NCI-H526 treated with DMSO at 0.1 percent for 48 hours (cell line): ENCODE results near the gene PAFAH2.

Experiments used
- DNase-seq: peaks from one replicate; lab custom pipeline; 2025; lab: John Stamatoyannopoulos, UW

Gene PAFAH2

DNA sequence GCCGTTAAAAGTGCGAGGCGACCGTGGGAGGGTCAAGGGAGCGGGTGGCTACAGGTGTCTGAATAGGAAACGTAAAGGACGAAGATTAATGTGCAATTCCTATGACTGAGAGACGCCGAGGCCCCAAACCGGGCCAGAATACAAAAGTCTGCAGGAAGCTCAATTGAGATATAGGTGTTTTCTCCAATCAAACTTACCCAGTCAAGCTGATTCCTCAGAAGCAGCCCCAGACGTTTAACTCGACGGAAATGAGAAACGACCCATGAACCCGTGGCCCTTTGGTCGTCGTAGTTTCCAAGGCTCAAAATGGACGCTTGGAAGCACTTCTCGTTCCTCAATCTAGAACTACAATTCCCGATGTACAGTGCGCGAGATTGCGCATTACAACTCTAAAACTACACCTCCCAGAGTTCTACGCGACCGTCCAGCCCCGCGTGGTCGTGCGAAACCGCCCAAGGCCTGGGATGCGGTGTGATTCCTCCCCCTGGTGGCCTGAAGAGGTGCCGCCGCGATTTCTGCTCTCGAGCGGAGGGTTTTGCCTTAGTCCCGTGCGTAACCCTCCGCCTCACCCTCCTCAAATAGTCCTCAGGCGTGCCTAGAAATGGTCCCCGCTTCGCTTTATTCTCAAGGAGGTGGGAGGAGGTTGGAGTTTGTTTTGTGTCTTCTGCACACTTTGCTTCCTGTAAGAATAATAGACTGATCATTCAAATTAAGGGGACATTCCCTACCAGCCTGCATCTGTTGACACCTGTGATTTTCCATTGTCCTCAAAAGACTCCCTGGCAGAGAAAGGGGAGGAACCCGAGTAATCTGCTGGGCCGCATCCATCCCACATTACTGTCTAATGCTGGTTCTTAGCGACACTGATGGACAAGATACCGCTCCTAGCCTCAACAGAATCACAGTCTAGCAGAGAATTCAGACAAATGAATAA, at the start of gene PAFAH2:
PAFAH2 (minus strand) TSS at position 236 of the 934 bp plus-strand sequence. CDS start 7,247 bp downstream, outside the sequence.
- peak; percentile 98 for DNase-seq

DNA sequence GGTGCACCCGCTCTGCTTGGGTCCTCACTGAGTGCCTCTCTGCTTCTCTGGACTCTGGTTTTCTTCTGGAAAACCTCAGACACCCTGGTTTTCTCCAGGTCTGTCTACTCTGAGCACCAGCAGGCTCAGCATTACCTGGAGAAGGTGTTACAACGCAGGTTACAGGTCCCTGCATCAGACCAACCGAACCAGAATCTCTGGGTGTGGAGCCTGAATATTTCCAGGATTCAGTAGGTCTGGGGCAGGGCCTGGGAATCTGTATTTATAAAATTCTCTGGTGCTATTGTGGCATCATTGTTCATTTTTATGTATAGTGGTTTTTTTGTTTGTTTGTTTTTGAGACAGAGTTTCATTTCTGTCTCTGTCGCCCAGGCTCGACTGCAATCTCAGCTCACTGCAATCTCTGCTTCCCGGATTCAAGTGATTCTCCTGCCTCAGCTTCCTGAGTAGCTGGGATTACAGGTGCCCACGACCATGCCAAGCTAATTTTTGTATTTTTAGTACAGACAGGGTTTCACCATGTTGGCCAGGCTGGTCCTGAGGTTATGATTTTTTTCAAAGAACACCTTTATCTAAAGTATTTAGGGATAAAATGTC, 49.5 kb upstream of the PAFAH2 start:
- DNase-seq: no peak

DNA sequence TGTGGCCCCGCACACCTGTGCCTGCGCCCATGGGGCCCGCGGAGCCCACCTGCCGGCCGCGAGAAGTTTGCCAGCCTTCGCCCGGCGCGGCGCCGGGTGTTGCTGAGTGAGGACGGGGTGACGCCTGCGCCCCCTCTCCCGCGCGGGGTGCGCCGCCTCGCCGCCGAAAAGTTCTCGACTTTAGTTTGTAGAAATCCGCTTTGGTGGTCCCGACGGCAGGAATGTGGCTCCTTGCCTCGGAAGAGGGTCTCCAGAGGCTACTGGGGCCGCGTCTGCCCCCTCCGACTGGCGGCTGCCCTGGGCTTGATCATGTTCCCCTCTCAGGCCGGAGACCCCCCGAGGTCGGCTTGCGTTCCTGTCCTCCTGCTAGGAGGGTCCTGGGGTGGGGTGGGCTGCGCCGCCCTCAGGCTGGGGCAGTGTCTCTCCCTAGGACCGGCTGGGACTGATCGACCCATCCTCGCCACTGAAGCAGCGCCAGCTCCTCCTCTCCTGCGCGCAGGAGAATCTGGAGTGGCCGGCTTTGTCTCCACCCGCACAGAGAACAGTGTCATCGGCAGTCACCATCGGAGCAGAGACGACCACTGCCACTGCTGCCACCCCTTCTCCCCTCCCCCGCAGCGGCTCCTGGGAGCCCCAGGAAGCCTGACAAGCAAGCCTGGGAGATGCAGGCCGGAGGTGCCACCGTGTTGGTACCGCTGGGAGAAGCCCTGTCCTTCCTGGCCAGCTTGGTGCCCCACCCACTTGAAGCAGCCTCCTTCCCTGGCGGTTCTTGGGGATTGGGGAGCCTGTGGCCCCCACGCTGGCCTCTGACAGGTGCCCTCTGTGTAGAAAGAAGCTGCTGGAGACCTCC, 48.6 kb upstream of the PAFAH2 start:
- DNase-seq: no peak

DNA sequence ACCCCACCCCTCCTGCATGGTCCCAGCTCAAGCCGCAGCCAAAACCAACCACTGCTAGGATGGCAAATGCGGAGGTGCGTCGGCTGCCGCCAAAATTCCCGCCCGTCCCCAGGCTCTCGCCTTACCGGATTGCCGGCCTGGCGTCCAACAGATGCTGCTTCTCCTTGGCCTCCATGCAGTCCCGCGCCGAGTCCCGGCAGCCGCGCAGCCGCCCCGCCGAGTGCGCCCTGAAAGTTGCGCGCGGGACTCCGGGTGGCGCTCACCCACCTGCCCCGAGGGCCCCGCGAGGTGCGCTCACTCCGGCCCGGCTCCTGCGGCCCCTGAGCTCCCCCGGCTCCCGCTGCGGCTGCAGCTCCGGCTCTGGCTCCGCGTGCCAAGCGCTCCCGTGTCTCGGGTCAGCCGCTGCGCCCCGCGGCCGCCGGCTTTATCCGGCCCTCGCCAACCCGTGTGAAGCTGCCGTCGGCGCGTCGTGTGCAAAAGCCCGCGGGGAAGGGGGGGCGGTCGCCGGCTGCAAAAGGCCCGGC, 47.9 kb upstream of the PAFAH2 start, which contains the start of gene SLC30A2:
SLC30A2 (minus strand) TSS at position 397 of the 524 bp plus-strand sequence; CDS start at position 175, 222 bp downstream.
- no peak for DNase-seq

DNA sequence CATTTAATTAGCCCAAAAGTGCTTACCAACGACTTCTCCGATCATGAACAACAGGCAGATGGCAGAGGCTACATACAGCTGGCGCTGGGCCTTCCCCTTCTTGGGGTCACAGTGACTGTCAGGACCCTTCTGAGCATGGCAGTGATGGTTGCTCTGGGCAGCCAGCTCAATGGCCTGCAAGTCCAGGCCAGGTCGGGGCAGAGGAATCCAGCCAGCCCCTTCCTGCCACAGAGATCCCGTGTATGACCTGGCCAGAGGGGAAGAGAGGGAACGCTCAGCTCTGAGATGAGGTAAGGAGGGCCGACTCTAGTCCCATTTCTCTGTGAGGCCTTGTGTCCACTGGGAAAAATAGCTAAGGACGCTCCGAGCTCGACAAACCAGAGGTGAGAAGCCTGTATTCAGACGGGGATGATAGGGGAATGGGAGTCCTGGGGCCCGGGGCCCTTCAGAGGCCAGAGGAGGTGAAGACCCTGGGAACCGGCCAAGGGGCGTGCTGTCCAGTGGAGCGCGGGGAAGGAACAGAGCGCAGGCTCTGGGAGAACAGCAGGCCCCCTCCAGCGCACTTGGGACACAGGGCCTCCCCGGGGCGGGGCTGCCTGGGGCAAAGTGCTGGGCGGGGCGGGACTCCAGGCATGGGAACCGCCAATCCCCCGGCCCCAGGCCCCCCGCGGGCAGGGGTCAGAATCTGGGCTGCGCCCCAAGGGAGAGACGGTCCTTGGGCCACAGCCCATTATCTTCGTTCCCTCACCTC, 47.3 kb upstream of the PAFAH2 start:
- DNase-seq: no peak

DNA sequence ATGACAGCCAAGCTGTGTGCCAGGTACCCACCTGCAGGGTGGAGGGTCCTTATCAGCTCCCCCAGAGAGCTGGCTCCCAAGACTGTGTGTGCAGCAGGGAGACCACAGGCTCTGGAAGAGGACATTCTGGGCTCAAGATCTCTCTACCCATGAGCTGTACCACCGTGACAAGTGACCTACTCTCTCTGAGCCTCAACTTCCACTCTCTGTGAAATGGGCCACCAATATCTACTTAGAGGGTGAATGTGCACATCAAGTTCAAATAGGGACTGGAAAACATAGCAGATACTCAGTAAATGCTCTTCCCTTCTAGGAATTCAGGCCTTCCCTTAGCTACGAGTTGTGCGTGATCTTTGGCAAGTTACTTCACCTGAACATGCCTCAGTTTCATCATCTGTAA, 46.6 kb upstream of the PAFAH2 start:
- DNase-seq: no peak

DNA sequence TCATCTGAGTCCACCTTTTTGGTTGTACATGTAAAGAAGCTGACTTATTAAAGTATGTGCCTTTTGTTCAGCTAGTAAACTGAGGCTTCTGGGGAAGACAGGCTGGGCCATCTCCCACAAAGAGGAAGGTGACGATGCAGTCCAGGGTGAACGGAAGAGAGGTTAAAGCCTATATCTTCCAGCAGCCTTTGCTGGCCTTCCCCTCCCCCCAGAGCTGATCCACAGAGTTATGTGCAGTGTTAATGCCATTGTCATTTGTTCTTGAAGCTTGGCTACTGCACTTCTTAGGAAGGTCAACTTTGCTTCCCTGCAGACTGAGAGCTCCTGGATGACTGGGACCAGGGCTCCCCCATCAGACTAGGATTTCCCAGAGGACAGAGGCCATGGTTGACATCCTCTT, 45.9 kb upstream of the PAFAH2 start:
- DNase-seq: no peak

DNA sequence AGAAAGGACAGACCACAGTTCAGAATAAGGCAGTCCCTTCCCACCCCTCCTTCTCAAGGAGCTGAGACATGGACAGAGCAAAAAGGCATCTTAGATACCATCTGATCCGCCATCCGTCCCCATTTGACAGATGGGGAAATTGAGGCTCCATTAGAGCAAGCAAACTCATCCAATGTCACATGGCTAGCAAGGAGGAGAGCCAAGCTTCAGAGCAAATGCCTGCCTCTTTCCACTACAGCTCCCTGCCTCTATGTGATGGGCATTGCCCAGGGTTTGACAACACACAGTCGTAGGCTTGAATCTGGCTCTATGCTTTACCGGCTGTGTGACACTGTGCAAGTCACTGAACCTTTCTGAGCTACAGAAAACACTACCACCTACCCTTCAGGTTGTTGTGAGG, 44.1 kb upstream of the PAFAH2 start:
- no peak for DNase-seq

DNA sequence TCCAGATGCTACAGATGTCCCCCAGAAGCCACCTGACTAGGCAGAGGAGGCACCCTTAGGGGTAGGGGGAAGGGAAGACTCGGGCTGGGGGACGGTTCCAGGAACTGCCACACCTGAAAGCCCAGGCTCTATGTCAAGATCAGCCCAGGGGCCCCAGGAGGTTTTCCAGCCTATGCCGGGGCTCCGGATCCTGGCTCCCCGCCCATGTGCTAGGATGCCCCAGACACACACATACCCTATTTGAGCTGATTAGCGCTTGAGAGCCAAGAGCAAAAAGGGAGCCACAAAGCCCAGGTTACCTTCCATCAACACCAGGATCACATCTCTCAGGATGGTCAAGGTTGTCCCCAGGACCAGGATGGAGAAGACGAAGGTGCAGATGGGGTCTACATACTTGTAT, 43.5 kb upstream of the PAFAH2 start:
- no peak for DNase-seq

DNA sequence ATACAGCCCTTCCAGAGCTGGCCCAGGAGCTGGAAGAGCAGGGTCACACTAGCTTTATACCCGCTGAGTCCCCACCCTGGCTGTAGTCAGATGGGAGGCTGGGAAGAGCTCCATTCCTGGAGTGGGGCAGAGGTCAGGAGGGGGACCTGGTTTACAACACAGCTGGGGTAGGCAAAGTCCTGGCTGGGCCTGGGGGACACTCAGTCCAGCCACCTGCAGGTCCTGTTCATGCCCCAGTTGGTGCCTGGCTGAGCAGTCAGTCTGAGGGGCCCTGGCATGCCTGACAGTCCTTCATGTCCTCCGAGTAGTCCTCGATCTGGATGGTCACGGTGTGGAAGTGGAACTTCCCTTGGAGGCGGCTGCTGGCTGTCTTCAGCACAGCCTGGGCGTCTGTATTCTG, 41.0 kb upstream of the PAFAH2 start:
- no peak for DNase-seq

DNA sequence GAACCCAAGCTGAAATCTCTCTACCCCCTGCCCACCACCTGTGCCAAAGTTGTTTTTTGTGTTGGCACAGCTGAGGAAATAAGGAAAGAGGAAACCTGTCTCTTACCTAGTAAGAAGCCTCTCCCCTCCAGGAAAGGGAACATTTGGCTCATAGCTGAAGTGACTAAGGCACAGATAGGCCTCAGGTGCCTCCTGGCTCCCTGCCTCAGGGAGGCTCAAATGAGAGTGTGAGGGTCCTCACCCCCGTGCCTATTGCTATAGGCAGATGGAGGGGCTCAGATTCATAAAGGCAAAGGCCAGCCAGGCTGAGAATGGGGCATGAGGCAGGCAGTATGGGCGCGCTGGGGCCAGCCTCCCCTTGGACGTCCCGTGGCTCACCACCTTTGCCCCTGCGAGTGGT, 40.6 kb upstream of the PAFAH2 start:
- DNase-seq: no peak

DNA sequence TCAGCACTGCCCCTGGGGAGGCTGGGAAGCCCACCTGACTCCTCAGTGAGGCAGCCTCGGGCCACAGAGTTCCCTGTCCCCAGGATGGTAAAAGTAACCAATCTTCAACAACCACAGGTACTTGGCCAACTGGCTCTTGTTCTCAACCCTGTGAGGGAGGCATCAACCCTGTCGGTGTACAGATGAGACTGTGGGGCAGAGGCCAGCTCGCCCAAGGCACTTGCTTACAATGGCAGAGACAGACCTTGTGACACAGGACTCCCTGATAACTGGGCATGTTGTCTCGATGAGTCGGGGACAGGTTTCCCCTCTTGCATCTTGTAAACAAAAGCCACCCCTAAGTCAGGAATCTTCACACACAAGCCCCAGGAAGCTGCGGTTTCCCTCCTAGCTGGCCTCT, 40.0 kb upstream of the PAFAH2 start:
- DNase-seq: no peak

DNA sequence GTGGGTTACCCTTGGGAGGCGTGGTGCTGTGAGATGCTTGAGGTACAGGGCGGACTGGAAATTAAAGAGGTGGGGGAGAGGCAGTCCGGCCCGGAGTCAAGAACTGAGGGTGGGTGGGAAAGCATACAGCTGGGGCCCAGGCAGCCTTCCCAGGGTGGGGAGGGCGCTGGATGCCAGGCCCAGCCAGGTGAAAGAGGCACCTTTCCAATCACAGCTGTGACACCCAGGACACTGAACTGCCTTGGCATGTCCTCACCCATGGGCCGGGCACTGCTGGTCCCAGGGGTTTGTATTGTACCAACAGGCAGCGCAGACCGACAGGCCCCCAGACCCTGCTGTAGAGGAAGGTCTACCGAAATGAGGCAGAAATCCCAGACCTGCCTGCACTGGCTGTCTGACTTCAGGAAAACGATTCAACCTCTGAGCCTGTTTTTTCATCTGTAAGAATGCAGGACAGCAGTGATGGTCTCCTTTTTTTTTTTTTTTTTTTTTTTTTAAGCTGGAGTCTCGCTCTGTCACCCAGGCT, 39.0 kb upstream of the PAFAH2 start:
- no peak for DNase-seq

DNA sequence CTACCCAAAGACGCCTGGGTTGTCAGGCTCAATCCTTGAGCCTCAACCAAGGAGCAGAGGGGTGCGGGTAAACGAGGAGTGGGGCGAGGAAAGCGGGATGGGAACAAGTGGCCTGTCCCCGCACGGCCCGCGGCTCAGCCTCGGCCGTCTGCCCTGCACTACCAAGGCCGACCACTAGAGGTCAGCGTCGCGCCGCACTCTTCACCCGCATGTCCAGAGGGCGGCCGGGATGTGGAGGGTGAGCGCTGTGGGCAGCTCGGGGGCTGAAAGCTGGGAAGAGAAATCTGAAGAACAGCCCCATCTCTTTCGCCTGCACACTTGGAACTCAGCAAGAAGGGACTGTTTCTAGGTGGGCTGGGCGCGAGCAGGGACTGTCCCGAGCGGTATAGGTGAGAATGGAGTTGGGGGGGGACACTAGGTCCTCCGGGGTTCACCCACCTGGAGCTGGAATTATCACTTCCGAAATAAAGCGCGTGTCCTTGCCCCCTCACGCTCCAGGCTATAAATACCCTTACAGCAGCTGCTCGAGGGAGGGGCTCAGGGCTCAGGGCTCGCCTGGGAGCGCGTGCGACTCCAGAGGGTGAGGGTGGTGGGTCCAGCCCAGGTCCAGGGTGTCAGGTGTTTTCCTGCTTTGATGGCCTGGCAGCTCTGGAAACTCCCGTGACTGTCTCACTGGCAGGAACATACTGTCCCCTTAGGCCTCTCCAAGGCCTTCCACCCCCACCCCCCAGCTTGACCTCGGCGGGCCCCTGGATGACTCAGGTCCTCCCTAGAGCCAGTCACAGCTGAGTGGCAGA, 38.3 kb upstream of the PAFAH2 start:
- DNase-seq: no peak

DNA sequence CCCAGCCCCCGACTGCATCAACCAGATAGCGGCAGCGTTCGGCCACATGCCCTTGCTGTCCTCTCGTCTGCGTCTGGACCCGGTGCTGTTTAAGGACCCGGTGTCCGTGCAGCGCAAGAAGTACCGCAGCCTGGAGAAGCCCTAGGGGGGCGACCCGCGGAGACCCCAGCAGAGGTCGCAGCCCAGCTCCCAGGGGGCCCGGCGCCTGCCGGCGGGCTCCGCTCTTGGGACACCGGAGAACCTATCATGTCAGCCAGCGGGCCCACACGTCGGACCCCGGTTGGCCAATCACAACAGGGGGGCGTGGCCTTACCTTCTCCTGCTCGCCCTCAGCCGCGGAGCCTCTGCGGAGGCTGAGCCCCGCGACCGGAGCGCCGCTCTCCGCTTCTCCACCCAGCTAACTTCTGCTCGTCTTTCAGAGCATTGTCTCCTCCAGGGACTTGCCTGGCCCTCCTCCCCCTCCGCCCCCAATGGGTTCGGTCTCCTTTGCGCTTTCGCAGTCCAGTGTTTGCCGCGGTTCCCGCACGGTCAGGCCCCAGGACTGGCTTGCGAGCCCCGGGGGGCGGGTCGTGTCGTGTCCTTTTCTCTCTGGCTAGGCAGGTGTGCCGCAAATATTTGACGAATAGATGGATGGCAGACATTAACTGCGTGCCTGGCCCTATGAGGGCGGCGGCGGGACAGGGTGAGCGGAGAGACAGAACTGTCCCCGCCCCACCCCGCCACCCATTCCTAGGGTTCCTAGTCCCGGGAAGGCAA, 37.5 kb upstream of the PAFAH2 start:
- peak; percentile 86 for DNase-seq

DNA sequence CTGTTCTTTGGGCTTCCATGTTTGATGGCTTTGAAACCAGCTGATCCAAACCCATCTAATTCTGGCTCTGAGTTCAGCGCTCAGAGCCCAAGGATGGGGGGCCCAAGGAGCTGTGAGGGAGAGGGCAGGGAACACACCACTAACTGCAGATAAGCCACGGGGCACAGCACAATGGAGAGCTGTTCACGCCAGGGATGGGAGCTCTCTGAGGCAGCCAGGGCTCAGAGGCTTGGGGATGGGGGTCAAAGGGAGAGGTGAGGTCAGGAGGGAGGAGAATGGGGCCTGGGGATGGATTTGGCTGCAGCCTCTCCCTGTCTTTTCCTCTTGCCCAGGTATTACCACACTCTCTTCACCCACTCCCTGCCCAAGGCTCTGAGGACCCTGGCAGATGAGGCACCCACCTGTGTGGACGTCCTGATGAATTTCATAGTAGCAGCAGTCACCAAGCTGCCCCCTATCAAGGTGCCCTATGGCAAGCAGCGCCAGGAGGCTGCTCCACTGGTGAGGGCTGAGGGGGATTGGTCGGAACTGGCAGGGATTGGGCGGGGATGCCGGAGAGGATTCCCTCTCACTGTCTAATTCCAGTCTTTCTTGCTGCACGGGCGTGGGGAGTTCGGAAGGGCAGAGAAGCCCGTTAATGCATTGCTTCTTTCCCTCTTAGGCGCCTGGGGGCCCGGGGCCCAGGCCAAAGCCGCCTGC, 36.8 kb upstream of the PAFAH2 start:
- DNase-seq: no peak

DNA sequence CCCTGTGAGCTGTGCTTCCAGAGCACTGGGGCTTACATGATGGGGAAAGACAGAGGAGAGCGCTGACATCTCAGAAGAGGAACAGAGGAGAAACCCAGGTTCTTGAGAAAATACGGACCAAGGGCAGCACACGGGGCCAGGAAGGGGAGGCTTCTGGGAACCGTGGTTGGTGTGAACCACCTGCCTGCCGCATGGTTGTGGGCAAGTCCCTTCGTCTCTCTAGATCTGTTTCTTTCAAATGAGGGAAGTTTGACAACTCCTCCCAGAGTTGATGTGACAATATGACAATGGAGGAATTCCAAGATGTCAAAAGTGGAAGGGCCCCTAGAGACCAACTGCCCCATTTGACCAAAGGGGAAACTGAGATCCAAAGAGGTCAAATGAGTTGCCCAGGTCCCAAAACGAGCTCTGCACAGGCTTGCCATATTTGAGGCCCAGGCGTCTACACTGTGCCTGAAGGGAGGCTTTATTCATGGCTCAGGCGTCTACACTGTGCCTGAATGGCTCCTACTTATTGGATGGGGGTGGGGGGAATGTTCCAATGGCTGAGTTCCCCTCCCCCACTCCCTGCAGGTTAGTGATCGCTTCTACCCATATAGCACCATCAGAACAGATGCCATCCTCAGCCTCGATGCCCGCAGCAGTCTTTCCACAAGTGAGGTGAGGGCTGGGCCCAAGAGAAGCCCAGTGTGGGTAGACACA, 34.9 kb upstream of the PAFAH2 start:
- DNase-seq: no peak

DNA sequence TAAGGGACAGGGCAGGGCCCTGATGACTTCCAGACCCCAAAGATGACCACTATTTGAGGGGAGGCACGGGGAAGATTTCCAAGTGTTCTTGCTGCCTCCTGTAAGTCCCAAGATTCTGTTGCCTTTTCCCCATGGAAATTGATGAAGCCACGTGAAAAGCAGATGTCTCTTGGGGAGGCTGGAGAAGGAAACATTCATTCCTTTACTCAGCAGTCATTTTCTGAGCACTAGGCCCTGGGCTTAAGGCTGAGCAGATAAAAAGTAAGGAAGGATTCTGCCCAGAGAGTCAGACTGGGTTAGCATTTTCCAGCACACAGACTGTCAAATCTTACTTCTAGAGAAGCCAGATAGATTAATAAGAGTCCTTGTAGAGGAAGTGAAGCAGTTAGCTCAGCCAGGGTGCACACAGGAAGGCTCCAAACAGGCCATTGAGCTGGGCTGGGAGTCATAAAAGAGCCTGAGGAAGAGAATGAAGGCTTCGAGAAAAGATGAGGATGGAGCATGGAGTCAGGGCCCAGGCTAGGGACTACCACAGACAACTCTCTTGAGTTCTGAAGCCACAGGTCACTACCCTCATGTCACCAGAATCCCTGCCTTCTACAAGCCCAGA, 33.9 kb upstream of the PAFAH2 start:
- DNase-seq: no peak
